ENCODE data around the gene FOXP1.

Gene FOXP1

DNA sequence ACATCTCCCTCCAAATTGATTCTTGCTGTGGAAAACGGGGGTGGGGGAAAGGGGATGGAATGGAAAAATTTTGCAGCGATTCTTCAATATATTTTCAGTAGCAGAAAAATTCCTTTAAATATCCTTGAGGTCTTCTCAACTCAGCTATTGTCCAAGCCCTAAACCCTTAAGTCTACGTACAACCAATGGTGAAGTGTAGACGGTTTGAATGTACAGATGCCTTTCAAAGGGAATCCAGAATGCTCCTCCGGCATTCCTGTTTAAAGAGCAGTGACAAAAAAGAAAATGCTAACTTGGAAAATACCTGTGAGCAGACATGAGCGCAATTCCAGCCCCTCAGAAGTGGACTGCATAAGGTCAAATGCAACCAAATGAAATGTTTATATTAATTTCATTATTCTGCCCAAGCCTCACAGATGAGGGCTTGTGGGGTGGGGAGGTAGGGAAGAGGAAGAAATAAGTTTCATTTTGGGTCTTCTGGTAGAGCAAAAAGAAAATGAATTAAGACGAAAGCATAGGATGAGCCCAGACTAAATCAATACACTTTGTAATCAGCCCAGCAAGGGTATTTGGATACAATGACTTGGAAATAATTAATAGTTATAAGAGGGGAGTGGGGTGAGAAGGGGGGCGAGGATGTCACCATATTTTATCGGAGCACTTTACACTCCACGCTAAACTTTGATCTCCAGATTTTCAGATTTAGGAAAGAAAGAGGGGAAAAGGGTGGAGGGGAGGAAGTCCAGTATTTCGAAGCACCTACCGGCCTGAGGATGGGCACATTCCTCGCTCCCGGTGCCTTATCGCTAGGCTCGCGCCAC lies 2.7 kb downstream of the FOXP1 start:
- Histone ChIP-seq H3K9ac (ENCODE audit: low read length) (peak overlapping the region; percentile 68), H2AFZ (ENCODE audit: low read depth, low read length) (peak overlapping the region; percentile 82), H3K79me2 (ENCODE audit: low read length) (no peaks in the 10 kb centered on the region), H4K20me1 (ENCODE audit: insufficient read depth, low read length) (no peaks in the 10 kb centered on the region), H3K4me1 (ENCODE audit: low read length) (peaks cover 33% of the 10 kb centered on the region), H3K27me3 (ENCODE audit: low read depth, low read length) (peaks cover 54% of the 10 kb centered on the region), H3K4me2 (ENCODE audit: low read length) (peak overlapping the region; percentile 98), H3K27ac (ENCODE audit: low read length) (no peak overlapping the region), H3K9me3 (ENCODE audit: insufficient read depth, low read length) (no peaks in the 10 kb centered on the region), H3K4me3 (ENCODE audit: low read length) (peak overlapping the region; percentile 88), H3K36me3 (replicated peaks; ENCODE audit: low read depth, low read length) (no peaks in the 10 kb centered on the region)
- no peak for TF ChIP-seq EZH2phosphoT487 (IDR thresholded peaks at IDR 0.05; ENCODE audit: low read depth)
- TF ChIP-seq, protein P1, sequence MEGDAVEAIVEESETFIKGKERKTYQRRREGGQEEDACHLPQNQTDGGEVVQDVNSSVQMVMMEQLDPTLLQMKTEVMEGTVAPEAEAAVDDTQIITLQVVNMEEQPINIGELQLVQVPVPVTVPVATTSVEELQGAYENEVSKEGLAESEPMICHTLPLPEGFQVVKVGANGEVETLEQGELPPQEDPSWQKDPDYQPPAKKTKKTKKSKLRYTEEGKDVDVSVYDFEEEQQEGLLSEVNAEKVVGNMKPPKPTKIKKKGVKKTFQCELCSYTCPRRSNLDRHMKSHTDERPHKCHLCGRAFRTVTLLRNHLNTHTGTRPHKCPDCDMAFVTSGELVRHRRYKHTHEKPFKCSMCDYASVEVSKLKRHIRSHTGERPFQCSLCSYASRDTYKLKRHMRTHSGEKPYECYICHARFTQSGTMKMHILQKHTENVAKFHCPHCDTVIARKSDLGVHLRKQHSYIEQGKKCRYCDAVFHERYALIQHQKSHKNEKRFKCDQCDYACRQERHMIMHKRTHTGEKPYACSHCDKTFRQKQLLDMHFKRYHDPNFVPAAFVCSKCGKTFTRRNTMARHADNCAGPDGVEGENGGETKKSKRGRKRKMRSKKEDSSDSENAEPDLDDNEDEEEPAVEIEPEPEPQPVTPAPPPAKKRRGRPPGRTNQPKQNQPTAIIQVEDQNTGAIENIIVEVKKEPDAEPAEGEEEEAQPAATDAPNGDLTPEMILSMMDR (IDR thresholded peaks at IDR 0.05; ENCODE audit: low read depth, low read length), result no peak

DNA sequence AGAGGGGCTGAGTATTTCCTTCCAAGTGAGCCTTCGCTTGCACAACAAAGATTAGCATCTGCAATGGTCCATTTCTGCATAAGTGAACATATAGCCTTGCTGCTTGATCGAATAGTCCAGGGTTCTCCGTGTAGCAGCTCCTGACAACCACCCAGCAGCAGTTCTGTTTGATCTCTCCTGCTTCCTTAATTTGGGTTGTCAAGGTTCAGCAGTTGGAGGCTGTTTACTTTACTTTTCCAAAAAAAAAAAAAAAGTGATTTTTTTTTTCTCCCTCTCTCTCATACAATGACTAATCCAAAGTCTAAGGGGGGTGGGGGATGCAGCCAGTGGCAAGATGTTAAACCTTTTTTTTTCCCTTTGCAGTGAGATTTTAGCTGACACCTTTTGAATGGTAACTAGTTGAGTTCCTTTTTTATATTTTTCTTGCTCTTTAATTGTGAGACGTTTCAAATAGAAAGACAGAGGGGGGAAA lies 3.6 kb downstream of the FOXP1 start:
- Histone ChIP-seq H3K27me3 (ENCODE audit: low read depth, low read length) (peaks cover 51% of the 10 kb centered on the region), H3K79me2 (ENCODE audit: low read length) (no peaks in the 10 kb centered on the region), H4K20me1 (ENCODE audit: insufficient read depth, low read length) (no peaks in the 10 kb centered on the region), H3K4me3 (ENCODE audit: low read length) (no peak overlapping the region), H3K9me3 (ENCODE audit: insufficient read depth, low read length) (no peaks in the 10 kb centered on the region), H3K4me1 (ENCODE audit: low read length) (peaks cover 30% of the 10 kb centered on the region), H3K27ac (ENCODE audit: low read length) (no peak overlapping the region), H3K9ac (ENCODE audit: low read length) (no peak overlapping the region), H3K36me3 (replicated peaks; ENCODE audit: low read depth, low read length) (no peaks in the 10 kb centered on the region), H2AFZ (ENCODE audit: low read depth, low read length) (no peak overlapping the region), H3K4me2 (ENCODE audit: low read length) (no peak overlapping the region)
- TF ChIP-seq EZH2phosphoT487 (IDR thresholded peaks at IDR 0.05; ENCODE audit: low read depth), result no peak
- TF ChIP-seq, protein P1 (IDR thresholded peaks at IDR 0.05; ENCODE audit: low read depth, low read length), result no peak

DNA sequence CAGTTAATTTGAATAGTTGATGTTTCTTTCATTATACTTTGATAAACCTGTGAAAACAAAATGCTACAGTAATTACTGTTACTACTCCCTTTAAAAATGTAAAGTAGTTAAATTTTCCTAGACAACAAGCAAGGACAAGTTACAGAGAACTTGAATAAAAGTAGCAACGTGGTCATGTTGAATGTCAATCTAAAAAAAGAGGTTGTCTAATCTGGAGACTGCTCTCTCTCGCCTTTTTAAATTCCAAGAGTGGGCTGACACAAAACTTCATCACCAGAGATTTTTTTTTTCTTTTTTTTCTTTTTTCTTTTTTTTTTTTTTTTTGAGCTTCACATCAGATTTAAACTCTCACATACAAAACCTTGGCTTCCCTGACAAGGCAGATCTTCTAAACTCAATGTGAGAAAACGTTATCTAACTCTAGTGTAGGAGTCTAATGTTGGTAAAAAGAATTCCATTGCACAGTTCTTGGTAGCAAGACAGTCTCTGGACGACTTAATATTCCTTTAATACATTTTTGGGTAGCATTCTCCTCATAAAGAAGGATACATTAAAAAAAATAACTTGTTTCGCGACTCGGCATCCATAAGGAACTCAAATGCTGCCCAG lies 4.1 kb downstream of the FOXP1 start:
- Histone ChIP-seq H3K27me3 (ENCODE audit: low read depth, low read length) (peaks cover 56% of the 10 kb centered on the region), H3K9ac (ENCODE audit: low read length) (no peak overlapping the region), H3K4me1 (ENCODE audit: low read length) (peaks cover 25% of the 10 kb centered on the region), H3K4me3 (ENCODE audit: low read length) (no peak overlapping the region), H3K4me2 (ENCODE audit: low read length) (no peak overlapping the region), H3K36me3 (replicated peaks; ENCODE audit: low read depth, low read length) (no peaks in the 10 kb centered on the region), H2AFZ (ENCODE audit: low read depth, low read length) (no peak overlapping the region), H3K9me3 (ENCODE audit: insufficient read depth, low read length) (no peaks in the 10 kb centered on the region), H3K79me2 (ENCODE audit: low read length) (no peaks in the 10 kb centered on the region), H4K20me1 (ENCODE audit: insufficient read depth, low read length) (no peaks in the 10 kb centered on the region), H3K27ac (ENCODE audit: low read length) (no peak overlapping the region)
- no peak for TF ChIP-seq EZH2phosphoT487 (IDR thresholded peaks at IDR 0.05; ENCODE audit: low read depth)
- TF ChIP-seq, protein P1 (IDR thresholded peaks at IDR 0.05; ENCODE audit: low read depth, low read length), result no peak

DNA sequence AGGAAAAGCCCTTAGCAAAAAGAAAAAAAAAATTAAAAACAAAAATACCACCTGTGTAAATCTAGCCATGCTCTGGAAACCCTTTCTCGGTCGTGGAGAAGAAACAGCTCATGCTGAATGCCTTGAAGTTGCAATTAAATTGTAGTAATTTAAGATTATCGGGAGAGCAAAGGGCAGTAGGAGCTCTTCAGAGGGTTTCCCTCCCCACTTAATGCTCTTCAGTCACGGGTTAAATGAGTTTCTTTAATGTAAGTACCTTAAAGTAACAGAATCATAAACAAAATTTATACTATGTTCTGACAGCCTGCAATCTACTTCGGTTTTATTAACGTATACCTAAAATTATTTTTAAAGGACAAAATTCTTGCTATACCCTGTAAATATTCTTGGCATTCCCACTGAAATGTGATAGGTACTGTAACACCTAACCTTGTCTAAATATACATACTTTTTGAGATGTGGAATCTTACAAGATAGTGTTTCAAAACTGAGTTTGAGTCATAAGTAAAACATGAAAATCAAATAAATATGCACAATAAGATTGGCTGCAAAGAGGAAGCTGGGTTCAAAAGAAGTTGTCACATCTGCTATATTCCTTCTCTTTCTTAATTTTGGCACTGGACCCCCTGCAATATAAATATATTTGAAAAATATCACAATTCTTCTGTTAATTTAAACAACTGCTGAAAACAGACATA lies 5.3 kb downstream of the FOXP1 start:
- Histone ChIP-seq H3K27me3 (ENCODE audit: low read depth, low read length) (peaks cover 68% of the 10 kb centered on the region), H3K9ac (ENCODE audit: low read length) (no peak overlapping the region), H3K79me2 (ENCODE audit: low read length) (no peaks in the 10 kb centered on the region), H3K4me2 (ENCODE audit: low read length) (no peak overlapping the region), H3K4me1 (ENCODE audit: low read length) (peaks cover 24% of the 10 kb centered on the region), H3K27ac (ENCODE audit: low read length) (no peak overlapping the region), H3K4me3 (ENCODE audit: low read length) (no peak overlapping the region), H3K36me3 (replicated peaks; ENCODE audit: low read depth, low read length) (no peaks in the 10 kb centered on the region), H4K20me1 (ENCODE audit: insufficient read depth, low read length) (no peaks in the 10 kb centered on the region), H3K9me3 (ENCODE audit: insufficient read depth, low read length) (no peaks in the 10 kb centered on the region), H2AFZ (ENCODE audit: low read depth, low read length) (no peak overlapping the region)
- TF ChIP-seq EZH2phosphoT487 (IDR thresholded peaks at IDR 0.05; ENCODE audit: low read depth), result no peak
- TF ChIP-seq, protein P1 (IDR thresholded peaks at IDR 0.05; ENCODE audit: low read depth, low read length), result no peak

All from OCI-LY3 (cell line).